ENCODE measurements around the gene LYPD4.

DNA sequence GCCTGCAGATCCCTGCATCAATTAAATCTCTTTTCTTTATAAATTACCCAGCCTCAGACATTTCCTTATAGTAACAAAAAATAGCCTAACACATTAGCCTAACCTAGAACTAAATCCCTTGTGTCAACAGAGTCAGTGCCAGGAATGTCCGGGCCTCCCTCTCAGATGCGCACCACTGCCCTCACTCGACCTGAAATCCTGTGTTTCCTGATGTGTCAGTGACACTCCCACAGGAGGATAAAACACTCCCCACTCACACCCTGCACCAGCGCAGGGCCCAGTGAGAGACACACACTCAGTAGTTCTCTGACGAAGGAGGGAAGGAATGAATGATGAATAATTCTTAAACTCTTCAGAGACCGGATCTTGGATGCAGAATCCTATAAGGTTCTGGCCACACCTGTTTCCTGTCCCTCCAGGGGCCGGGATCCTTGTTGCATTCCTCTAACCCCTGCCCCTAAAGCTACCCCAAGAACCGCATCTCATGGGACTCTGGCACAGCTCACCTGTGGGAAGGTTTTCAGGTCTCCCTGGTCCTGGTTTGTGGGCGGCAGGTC lies 45.0 kb downstream of the LYPD4 start:
- TF ChIP-seq CTCF (IDR thresholded peaks at IDR 0.05; ENCODE audit: low read length) = no peak
- no peak for TF ChIP-seq EZH2 (optimal IDR thresholded peaks at IDR 0.05; ENCODE audit: low read depth, low read length)
- no peak for TF ChIP-seq EZH2phosphoT487 (IDR thresholded peaks at IDR 0.05; ENCODE audit: low read length)
